Stimulated activated CD4-positive, alpha-beta T cell treated with anti-CD3 and anti-CD28 coated beads, Interleukin-15, amount 100 ng/mL, for 1 hour (primary cell): ENCODE data around the gene PHF19.

ENCODE experiments used
- DNase-seq, 2 donors: peaks; one replicate each; pipeline ENCODE4 v3.0.0-alpha.2; 2020; ENCODE audit warnings: low read depth in 1 of 2, low spot score in 1 of 2

PHF19 gene

DNA sequence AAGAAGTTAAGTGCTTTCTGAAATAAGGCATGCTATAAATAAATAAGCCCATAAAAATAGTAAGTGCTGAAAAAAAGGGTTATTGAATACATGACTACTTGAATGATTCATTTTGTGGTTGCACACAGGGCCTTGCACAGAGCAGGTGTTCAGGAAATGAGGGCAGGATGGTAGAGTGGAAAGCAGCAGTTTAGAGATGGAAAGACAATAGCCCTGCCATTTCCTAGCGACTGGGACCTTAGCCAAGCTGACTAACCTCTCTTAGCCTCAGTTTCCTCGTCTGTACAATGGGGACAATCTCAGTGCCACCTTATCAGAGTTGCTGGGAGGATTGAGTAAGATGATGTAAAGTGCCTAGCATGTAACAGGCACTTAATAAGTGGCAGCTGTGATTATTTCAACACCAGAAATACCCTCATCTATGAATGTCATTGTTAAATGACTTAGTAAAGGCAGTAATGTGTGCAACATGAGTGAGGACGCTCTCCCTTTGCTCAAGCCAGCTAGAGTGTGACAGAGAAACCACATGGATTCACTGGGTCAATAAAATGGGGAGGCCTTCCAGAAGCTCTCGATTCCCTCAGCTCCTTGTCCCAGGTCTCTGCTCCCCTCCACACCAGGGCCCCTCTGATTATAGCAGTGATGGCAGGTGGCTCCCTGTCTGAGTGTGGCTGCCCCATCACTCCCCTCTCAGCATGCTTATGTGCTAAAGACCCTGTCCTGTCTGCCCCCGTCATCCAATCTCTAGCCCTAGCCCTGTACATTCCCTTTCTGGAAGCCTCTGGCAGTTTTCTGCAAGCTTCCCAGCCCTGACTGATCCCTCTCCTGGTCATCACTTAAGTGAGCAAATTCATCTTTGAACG, 16.0 kb upstream of the PHF19 start:
- no peak for DNase-seq

DNA sequence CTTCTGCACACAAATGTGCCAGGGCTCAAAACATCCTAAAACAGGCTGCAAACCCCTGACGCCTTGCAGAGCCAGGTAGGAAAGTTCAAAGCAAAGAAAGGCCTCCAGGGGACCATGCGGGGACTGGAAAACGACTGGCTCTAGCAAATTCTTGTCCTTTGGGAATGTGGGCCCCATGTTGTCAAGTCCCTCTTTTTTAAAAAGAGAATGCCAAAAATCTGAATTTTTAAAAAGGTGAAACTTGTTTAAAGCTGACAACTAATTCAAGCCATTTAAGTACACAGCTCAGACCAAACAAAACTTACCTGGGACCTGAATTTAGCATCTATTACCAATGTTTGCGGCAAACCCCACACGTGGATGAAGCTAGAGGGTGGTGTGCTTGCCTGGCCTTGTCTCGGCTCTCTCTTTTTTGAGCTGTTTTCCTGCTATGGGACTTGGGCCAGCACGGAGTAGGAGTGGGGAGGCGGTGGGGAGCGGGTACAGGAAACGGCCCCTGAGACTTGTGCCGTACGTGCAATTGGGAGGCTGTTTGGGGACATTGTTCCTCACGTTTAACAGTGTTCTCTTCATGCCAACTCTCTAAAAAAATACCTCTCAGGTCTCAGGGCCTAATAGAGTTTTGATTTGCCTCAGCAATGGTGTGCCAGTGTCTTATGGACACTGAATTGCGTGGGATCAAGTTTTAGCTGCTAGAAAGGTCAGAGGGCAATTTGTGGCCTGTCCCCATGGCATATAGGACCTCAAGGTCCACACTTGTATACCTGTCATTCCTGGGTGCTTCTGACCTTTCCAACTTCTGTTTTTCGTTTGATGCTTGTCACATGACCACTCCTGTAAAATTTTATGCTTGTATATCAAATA, 15.1 kb upstream of the PHF19 start:
- no peak for DNase-seq

DNA sequence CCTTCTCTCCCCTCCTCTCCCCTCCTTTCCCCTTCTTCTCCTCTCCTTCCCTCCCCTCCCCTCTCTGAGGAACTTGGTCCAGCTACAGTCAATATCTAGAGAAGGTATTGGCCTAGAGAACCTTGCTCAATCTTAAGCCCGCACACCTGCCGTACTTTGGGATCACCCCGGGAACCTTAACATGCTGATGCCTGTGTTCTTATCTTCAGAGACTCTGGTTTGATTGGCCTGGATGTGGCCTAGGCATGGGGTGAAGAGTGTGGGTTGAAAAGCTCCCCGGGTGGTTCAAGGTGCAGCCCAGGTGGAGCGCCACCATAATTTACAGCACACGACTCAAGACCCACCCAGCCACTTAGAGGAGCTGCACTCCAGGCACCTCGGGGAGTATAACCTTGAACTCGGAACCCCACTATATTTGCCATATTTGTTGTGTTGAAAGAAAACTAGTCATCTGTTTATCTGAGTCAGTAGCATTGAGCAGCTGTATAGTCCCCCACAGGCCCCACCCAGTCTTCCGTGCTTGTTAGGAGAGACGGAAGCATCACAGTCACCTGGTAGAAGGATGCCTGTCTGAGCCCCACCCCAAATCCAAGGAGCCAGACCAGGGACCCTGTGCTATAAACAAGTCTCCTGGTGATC, 14.4 kb upstream of the PHF19 start:
- DNase-seq: no peak

DNA sequence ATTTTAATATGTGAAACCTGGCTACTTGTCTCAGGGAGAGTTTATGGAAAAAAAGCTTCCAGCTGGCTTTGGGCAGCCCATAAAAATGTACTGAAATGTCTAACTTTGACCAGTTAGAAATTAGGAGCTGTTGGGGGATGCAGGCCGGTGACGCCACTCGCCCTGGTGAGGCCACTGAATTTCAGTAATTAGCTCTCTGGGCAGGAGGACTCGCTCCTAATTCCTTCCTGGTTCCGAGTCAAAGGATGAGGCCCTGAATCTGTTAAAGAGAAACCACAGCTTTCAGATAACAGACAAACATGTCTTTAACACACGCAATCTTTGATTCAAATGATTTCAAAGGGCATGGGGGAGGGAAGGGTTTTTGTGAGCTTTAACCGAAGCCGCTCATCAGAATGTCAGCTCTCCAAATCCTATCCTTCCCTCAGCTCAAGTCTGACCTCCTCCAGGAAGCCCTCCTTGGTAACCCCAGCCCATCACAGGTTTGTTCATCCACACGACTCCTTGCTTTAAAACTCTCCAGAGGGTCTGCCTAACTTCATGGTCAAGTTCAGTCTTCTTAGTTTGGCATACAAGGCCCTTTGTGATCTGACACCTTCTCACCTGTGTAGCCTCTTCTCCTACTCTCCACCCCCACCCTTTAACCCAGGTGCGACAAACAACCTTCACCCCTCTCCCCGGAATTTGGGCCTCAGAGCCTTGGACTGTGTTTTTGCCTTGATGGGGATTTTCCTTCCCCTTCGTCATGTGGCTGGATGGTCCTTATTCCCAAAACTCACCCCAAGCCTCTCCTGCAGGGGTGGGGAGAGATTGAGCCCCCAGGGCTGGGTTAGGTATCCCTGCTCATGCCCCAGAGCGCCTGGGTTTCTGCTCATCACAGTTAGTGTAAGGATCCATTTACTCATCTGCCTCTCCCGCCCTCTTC, 13.6 kb upstream of the PHF19 start:
- DNase-seq: no peak

DNA sequence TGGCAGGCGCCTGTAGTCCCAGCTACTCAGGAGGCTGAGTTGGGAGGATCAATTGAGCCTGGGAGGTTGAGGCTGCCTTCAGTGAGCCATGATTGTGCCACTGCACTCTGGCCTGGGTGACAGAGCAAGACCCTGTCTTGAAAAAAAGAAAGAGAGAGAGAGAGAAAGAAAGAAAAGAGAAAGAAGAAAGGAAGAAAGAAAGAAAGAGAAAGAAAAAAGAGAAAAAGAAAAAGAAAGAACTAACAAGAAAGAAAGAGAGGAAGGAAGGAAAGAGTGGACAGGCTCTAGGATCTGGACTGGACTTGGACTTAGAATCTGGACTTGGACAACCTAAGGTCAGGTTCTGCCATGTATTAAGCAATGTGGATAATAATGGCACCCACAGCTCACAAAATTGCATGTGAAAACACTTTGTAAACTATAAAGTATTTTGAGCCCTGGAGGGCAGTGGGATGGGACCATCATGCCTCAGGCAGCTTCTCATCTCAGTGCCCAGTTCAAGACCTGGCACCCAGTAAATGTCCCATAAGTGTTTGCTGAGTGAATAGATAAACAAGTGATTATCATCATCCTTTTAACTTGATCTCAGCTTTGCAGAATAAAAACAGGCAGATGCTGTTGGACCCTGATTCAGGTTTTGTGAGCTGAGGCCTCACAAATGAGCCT, 12.8 kb upstream of the PHF19 start:
- no peak for DNase-seq

DNA sequence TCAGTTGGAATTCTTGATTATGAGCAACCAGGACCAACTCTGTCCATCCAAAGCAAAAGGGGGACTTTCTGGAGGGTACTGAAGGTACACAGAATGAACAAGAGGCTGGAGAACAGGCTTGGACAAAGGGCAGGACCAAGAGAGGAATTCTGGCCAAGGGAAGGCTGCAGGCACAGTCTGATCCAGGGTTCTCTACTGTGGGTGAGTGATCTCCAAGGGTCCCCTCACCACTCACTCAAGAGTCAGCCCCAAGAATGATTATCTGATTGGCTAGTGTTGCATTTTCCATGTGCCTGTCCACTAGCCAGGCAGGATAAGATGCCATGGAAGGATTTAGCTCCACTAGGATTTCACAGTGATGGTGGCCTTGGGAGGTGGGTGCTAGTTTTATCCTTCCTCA, 11.6 kb upstream of the PHF19 start:
- no peak for DNase-seq

DNA sequence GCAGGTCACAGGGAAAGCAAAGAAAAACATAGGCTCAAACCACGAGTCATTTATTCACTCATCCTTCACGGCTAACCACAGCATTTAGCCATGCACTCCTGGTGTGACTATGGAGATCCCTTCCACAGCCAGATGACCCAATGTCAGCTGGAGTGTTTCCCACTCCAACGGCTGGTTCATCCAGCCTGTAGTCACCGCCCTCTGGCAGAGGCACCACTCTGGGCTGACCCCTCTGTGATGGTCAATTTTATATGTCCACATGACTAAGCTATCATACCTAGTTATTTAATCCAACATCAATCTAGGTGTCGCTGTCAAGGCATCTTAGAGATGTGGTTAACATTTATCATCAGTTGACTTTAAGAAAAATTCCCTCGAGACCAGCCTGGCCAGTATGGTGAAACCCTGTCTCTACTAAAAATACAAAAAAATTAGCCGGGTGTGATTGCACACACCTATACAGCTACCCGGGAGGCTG, 9.5 kb upstream of the PHF19 start:
- DNase-seq: no peak

DNA sequence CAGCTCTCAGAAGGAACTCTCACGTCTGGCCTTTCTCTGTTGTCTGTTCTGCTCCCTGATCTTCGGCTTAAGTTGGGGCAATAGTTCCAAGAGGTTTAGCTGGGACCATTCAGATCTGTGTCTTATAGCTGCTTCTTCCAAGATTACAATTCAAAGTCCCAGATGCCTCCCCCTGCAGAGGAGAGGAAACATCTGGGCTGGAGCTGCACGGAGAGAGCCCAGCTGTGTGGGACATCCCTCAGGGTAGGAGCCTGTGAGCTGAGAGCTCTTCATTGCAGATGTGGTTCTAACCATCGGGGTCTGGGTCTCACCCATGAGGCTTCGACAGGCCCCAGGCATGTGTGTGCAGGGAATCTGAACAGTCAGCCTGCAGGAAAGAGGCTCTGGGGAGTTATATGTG, 9.0 kb upstream of the PHF19 start:
- DNase-seq: no peak

DNA sequence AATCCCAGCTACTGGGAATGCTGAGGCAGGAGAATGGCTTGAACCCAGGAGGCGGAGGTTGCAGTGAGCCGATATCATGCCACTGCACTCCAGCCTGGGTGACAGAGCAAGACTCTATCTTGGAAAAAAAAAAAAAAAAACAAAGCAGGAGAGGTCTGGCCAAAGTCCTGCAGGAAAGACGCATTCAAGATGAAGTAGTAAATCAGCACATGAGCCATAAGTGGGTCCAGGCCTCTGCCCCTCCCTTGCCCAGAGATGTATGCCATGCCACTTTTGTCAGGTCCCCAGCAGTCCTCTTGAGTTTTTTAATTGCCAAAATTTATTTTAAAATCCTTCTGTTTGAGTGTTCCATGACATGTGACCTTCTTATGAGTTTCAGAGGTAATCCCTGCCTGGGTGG, 8.5 kb upstream of the PHF19 start:
- no peak for DNase-seq

DNA sequence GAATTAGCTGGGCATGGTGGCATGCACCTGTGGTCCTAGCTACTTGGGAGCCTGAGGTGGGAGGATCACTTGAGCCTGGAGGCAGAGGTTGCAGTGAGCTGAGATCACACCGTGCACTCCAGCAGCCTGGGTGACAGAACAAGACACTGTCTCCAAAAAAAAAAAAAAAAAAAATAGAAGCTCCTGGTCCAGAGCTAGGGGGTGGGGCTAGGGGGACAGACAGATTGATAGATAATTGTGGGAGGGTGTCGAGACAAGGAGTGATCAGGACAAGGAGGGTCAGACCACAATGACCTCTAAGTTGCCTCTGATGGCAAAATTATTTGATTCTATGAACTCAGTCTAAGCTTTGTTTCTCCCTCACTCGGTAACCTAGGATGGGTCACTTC, 6.6 kb upstream of the PHF19 start:
- DNase-seq: no peak

DNA sequence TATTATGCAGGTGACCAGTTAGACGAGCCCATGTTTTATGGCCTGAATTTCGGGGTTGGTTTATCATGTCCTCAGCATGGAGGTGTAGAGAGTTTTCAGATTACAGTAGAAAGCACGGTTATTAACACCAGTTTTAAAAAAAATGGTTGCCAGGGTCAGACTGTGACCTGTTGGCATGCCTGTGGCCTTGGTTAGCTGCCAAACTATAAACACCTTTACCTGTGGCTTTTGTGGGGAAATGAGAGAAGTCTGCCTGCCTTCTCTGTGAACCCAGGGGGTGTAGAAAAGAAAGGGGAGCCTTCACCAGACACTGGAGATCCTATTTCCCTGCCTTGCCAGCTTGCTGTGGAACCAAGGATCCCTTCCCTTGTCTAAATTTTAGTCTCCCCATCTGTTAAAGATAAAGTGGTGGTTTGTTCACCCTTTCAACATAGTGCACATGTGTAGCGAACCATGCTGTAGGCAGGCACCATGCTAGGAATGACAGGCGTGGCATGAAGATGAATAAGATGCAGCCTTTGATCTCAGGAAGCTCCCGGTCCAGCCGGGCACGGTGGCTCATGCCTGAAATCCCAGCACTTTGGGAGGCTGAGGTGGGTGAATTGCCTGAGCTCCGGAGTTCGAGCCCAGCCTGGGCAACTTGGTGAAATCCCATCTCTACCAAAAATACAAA, 6.1 kb upstream of the PHF19 start:
- no peak for DNase-seq

DNA sequence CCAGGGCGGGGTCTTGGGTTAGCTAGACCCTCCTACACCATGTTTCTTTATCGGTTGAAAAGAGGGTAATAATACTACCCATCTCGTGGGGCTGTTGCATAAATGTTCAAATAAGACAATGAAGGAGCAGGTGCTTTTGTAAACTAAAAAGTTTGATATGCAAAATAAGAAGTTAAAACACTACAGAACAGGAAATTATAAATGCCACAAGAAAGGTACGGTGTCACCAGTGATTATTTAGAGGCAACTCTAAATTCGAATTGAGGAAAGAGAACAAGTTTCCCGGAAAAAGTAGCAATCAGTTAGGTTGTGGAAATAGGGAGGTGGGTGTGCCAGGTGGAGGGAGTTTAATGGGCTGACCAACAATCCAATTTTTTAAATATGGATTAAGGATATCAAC, 2.5 kb upstream of the PHF19 start:
- DNase-seq: no peak

DNA sequence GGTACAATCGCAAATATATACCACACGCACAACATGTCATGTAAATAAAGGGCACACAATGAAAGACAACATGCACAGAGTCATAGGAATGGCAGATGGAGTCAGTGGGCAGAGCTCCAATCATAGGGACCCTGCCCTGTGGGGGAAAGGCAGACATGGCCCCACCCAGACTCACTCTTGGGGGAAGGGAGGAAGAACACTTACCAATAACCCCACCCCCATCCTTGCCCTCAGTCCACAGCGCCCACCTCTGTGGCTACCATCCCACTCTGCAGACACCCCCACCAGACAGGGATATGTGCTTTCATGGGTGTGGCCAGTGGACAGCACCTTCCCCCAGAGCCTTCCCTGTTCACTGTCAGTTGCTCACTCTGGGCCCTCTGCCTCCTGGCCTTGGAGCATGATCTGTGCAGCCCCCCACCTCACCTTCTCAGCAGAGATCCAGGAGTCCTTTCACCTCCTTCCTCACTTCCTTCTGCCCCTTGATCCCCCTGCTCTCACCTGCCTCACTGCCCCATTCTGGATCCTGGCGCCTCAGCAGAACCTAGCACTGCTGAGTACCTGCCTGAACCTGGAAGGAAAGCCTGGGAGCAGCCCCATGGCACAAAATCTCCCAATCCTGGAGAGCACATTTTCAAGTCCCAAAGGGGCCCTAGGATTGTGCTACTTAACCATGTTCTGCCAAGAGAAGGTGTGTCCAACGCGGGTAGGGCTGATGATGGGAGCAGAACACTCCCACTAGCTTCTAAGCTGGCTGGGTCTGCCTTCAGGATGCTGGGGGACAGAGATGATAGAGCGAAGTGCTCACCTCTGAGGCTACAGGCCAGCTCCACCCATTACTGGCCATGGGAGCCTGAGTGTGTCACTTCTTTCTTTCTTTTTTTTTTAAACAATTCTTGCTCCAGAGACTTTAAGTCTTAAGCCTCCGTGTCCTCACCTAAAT, 1.5 kb upstream of the PHF19 start:
- no peak for DNase-seq

DNA sequence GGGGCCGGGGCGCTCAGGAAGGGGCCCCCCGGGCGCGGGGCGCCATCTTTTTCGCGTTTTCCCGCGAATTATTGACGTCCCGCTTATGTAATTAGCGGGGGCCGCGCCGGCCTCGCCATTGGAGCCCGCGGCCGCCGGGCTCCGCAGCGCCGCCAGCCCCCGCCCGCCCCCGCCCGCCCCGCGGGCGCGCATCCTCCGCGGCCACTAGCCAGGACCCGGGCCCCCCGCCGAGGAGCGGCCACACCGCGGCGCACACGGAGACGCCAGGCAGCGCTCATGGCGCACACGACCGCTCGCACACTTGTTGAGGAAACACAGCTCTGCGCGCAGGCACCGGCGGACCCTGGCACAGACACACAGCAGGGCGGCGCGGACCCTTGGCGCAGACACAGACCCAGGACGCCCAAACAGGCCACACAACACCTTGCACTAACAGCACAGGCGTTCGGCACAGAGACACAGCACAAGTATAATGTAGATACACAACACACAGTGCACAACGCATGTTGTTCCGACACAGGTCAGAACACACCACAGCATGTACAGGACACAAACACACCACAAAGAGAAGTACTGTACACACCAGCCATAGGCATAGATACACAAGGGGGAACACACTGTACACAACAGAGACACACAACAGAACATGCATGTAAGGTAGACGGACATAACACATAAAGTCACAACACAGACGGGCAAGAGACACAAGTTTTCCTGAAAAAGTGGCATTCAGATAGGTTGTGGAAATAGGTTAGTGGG, 467 bp upstream of the PHF19 start:
- peak; percentile 42 to 49 for DNase-seq

DNA sequence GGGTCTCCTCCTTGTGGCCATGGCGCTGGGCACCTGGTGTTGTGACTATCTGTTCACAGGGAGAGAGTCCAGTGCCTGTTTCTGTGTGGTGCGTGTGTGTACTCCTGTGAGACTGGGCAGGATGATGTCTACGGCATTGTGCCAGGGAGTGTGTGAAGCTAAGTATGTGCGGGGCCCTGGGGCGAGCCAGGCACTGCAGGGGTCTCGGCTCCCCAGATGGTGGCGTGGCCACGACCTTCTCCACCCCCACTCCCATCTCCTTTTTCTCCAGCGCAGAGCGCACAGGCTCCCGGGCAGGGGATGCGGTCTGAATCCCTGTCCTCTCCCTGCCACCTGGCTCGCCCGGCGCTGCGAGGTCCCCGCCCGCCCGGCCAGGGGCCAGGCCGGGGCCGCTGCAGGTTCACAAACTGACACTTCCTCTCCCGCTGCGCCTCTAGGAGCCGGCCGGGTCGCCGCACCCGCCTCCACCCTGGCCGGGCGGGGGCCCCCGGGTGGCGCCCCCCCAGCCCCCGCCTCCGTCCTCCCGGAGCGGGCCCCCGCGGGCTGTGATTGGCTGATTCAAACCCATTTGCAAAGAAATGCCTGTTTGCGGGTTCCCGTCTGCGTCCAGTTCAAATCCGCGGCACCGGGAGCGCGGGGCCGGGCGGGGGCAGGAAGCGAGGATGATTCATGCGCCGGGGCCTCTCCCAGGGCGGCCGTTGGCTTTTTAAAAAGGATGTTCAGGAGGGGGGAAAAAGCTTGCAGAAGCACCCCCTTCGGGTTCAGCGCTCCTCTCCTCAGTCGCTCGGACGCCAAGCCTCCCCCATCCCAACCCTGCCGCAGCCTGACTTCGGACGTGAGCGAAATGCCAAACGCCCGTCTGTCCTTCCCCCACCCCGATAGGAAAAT, 790 bp downstream of the PHF19 start:
- DNase-seq: peak; percentile 62 to 65

DNA sequence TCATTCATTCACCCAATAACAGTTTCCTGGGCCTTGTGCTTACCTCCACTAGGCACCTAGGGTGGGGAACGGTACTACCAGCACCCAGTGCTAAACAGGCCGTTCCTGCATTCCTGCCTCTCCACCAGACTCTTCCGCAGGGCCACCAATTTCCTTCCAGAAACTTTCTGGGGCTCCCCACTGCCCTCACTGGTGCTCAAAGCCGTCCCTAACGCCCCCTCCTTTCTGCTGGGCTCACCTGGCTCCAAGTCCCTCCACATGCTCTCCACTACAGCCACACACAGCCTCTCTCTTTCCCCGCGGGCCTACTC, 1.4 kb downstream of the PHF19 start:
- no peak for DNase-seq

DNA sequence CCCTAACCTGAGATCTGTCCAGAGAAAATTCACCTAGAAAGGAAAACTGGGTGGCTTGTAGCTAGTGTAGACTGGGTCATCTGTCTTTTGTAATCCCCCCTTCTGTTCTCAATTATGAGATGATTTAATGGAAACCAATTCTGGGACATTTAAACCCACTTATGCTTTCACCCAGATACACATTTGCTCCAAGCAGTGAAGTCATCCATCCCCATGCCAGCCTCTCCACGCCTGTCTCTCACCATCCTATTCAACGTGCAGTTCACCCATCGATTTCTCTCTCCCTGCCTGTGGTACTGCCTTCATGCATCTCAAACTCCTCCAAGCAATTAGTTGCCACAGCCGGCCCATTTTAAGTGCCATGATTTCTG, 1.8 kb downstream of the PHF19 start:
- no peak for DNase-seq
